Sigmoid colon (tissue), 7 donors: Measurements from ENCODE around the gene PIF1. TPM values are rescaled to one million over a fixed set of nuclear protein-coding genes. Genes with fewer than 3 reads are reported as not detected.
A peak's percentile ranks its signal among the peaks of the same experiment; 100 is the strongest.

Experiments
- DNase-seq: peaks from one replicate; pipeline ENCODE4 v3.0.0-alpha.2; 2019
- H3K27ac ChIP-seq, 4 donors: fragments of 200-600 bp; sonication (generic); one replicate each; pipeline ENCODE4 v1.5.1; 2016 to 2019; ENCODE audit warnings: mild to moderate bottlenecking in 1 of 4
- H3K27me3 ChIP-seq, 3 donors: fragments of 200-600 bp; sonication (generic); one replicate each; pipeline ENCODE4 v1.5.1; 2019; ENCODE audit warnings: mild to moderate bottlenecking in 1 of 3
- H3K36me3 ChIP-seq, 4 donors: fragments of 200-600 bp; sonication (generic); one replicate each; pipeline ENCODE4 v1.5.1; 2016 to 2019
- H3K4me1 ChIP-seq, 4 donors: fragments of 200-600 bp; sonication (generic); one replicate each; pipeline ENCODE4 v1.5.1; 2017 to 2019
- H3K4me3 ChIP-seq, 4 donors: fragments of 200-600 bp; sonication (generic); one replicate each; pipeline ENCODE4 v1.5.1; 2017 to 2019; ENCODE audit warnings: mild to moderate bottlenecking in 2 of 4, moderate library complexity in 1 of 4
- H3K9me3 ChIP-seq, 4 donors: fragments of 200-600 bp in 3 of 4; sonication (generic) in 3 of 4; one replicate each; pipeline versions ENCODE4 v1.5.1 to v1.6.1; 2013 to 2019
- EP300 ChIP-seq, 4 donors: sonication (generic); formaldehyde crosslinking; IDR thresholded peaks; one replicate each; pipeline ENCODE4 v1.6.1; 2017; ENCODE audit warnings: antibody characterized with exemption in 4 of 4
- POLR2A ChIP-seq, 2 donors: fragments of 450-650 bp; IDR thresholded peaks; one replicate each; pipeline ENCODE4 v1.6.1; 2016; ENCODE audit warnings: antibody characterized with exemption in 2 of 2, mild to moderate bottlenecking in 2 of 2, moderate library complexity in 2 of 2
- POLR2AphosphoS5 ChIP-seq, 4 donors: sonication (generic); formaldehyde crosslinking; IDR thresholded peaks; one replicate each; pipeline ENCODE4 v1.6.1; 2017; ENCODE audit warnings: antibody characterized with exemption in 4 of 4
- WGBS, 2 donors: extraction: QIAGEN DNeasy Blood & Tissue Kit; methylation state at CpG; one replicate each; pipeline ENCODE4 v1.1.7; 2013; 5-methylcytosine and 5-hydroxymethylcytosine counted together
- intact Hi-C: fragments of 100-400 bp; cut with DNase I; formaldehyde crosslinking; loops from one replicate; pipeline ENCODE4 v1.15.1; 2023
- polyA plus RNA-seq, 3 donors: library from polyadenylated mRNA; stranded (reverse); fragments of 200-250 nt; gene quantifications; one replicate each; pipeline ENCODE4 v1.2.3, GENCODE V29; 2013
- total RNA-seq, 4 donors: library from RNA; depleted of rRNA; stranded (reverse); fragments of >200 nt; gene quantifications; one replicate each; pipeline ENCODE4 v1.1.0, GENCODE V29; 2016
- TF ChIP-seq, protein P1 (sequence below), 4 experiments: fragments of 450-650 bp in 3 of 4; fragments of 200-600 bp in 1 of 4; IDR thresholded peaks; one replicate each; pipeline ENCODE4 v1.5.1; 2016 to 2019; ENCODE audit warnings: antibody characterized with exemption in 4 of 4, mild to moderate bottlenecking in 3 of 4, moderate library complexity in 2 of 4
- donor health status: healthy with polysubstance abuse.
- donor health status: Bipolar disorder and iron deficiency.
- donor health status: healthy.

PIF1 gene
- total and polyA plus RNA-seq, 7 donors, result 0.69 to 12.9 (median 2.4) TPM

GRCh38 chr15:64847876-64848716 lies 22.6 kb upstream of the PIF1 start:
- no peaks in the 10 kb centered on the region for H3K27me3 ChIP-seq
- WGBS, 2 donors, result 85 to 91% methylated on average over 8 of the region's 8 CpGs
- no peaks in the 10 kb centered on the region for H3K9me3 ChIP-seq
- TF ChIP-seq POLR2AphosphoS5 (IDR thresholded peaks at IDR 0.05), result no peak
- TF ChIP-seq EP300 (IDR thresholded peaks at IDR 0.05), result no peak
- TF ChIP-seq, protein P1, sequence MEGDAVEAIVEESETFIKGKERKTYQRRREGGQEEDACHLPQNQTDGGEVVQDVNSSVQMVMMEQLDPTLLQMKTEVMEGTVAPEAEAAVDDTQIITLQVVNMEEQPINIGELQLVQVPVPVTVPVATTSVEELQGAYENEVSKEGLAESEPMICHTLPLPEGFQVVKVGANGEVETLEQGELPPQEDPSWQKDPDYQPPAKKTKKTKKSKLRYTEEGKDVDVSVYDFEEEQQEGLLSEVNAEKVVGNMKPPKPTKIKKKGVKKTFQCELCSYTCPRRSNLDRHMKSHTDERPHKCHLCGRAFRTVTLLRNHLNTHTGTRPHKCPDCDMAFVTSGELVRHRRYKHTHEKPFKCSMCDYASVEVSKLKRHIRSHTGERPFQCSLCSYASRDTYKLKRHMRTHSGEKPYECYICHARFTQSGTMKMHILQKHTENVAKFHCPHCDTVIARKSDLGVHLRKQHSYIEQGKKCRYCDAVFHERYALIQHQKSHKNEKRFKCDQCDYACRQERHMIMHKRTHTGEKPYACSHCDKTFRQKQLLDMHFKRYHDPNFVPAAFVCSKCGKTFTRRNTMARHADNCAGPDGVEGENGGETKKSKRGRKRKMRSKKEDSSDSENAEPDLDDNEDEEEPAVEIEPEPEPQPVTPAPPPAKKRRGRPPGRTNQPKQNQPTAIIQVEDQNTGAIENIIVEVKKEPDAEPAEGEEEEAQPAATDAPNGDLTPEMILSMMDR (IDR thresholded peaks at IDR 0.05), result no peak
- TF ChIP-seq POLR2A (IDR thresholded peaks at IDR 0.05), result no peak
- no peak overlapping the region for H3K4me3 ChIP-seq
- peaks cover 0 to 29% (median 10%) of the 10 kb centered on the region in 4 donors for H3K36me3 ChIP-seq
- peaks cover 0 to 93% (median 83%) of the 10 kb centered on the region in 4 donors for H3K4me1 ChIP-seq
- peak overlapping the region; percentile 92 to 99 (median 98) for H3K27ac ChIP-seq
- DNase-seq, result peak; percentile 53
- intact Hi-C loops, result loop anchor here (5.0 kb wide), 1 partner anchor 59 kb away; no protein-coding TSS in a partner anchor

GRCh38 chr15:64847448-64847847 lies 22.0 kb upstream of the PIF1 start:
- H3K4me1 ChIP-seq, result peaks cover 0 to 93% (median 79%) of the 10 kb centered on the region in 4 donors
- peak; percentile 69 for DNase-seq
- TF ChIP-seq, protein P1 (IDR thresholded peaks at IDR 0.05), result no peak
- TF ChIP-seq EP300 (IDR thresholded peaks at IDR 0.05), result no peak
- no peak for TF ChIP-seq POLR2AphosphoS5 (IDR thresholded peaks at IDR 0.05)
- no peak for TF ChIP-seq POLR2A (IDR thresholded peaks at IDR 0.05)
- 74 to 90% methylated on average over 3 of the region's 3 CpGs for WGBS, 2 donors
- H3K27ac ChIP-seq, result peak overlapping the region; percentile 92 to 99 (median 98)
- H3K4me3 ChIP-seq, result no peak overlapping the region
- intact Hi-C loops, result loop anchor here (5.0 kb wide), 1 partner anchor 60 kb away; no protein-coding TSS in a partner anchor
- H3K9me3 ChIP-seq, result no peaks in the 10 kb centered on the region
- no peaks in the 10 kb centered on the region for H3K27me3 ChIP-seq
- peaks cover 0 to 29% (median 10%) of the 10 kb centered on the region in 4 donors for H3K36me3 ChIP-seq

DNA sequence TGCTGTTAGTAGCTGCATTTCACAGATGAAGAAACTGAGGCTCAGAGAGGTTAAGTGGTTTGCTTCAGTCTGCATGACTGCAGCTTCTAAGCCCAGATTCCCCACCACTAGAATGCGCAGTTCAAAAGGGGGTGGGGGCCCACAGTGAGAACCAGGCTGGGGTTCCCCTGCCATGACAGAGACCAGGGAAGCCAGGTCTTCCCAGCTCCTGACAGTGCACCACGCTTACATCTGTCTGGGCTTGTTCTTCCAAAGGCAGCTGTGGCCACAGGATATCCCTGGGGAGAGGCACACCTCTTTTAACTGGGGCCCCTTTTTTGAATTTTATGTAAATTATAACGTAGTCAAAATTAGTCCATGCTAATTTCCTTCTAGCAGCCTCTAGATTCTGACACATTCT lies 21.6 kb upstream of the PIF1 start:
- TF ChIP-seq POLR2AphosphoS5 (IDR thresholded peaks at IDR 0.05) (no peak), POLR2A (IDR thresholded peaks at IDR 0.05) (no peak), EP300 (IDR thresholded peaks at IDR 0.05) (no peak)
- TF ChIP-seq, protein P1 (IDR thresholded peaks at IDR 0.05), result no peak
- Histone ChIP-seq H3K27me3 (no peaks in the 10 kb centered on the region), H3K4me3 (no peak overlapping the region), H3K4me1 (peaks cover 0 to 89% (median 75%) of the 10 kb centered on the region in 4 donors), H3K27ac (peak overlapping the region; percentile 92 to 99 (median 98)), H3K36me3 (peaks cover 0 to 29% (median 10%) of the 10 kb centered on the region in 4 donors), H3K9me3 (no peaks in the 10 kb centered on the region)
- intact Hi-C loops, result loop anchor here (5.0 kb wide), 1 partner anchor 60 kb away; no protein-coding TSS in a partner anchor
- DNase-seq, result peak; percentile 53
- 70 to 77% methylated on average over 3 of the region's 3 CpGs for WGBS, 2 donors

DNA sequence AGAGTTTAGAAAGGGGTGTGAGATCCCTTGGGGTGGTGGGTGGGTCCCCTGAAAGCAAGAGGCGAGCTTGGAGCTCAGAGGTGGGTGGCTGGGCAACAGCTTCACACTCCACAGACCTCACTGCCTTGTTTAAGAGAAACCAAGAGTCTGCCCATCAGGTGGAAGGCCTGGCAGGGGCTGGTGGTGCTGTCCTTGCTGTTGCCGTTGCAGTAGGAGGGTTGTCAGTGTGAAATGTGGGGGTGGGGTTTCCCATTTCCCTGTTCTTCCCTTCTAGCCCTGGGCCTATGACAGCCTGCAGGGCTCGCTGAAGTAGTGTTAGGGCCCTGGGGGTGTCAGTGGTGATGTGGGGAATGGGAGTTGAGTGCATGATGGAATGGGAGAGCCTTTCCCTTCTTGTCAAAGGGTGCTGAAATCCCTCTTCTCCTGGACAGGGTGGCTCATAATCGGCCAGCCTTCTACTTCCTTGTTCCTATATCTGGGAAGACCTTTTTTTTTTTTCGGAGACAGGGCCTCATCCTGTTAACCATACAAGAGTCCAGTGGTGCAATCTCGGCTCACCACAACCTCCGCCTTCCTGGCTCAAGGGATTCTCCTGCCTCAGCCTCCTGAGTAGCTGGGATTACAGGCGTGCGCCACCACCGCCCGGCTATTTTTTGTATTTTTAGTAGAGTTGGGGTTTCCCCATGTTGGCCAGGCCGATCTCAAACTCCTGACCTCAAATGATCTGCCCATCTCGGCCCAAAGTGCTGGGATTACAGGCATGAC lies 20.6 kb upstream of the PIF1 start:
- H3K27ac ChIP-seq, result peak overlapping the region; percentile 92 to 99 (median 98)
- intact Hi-C loops, result loop anchor here (5.0 kb wide), 1 partner anchor 61 kb away; no protein-coding TSS in a partner anchor
- H3K27me3 ChIP-seq, result no peaks in the 10 kb centered on the region
- H3K9me3 ChIP-seq, result no peaks in the 10 kb centered on the region
- H3K4me3 ChIP-seq, result peak overlapping the region in 3 of 4 donors; percentile 79 to 98 (median 96)
- no peak for TF ChIP-seq POLR2AphosphoS5 (IDR thresholded peaks at IDR 0.05)
- TF ChIP-seq, protein P1 (IDR thresholded peaks at IDR 0.05), result no peak
- no peak for TF ChIP-seq POLR2A (IDR thresholded peaks at IDR 0.05)
- TF ChIP-seq EP300 (IDR thresholded peaks at IDR 0.05), result no peak
- peaks cover 0 to 81% (median 65%) of the 10 kb centered on the region in 4 donors for H3K4me1 ChIP-seq
- peak; percentile 63 for DNase-seq
- WGBS, 2 donors, result 76 to 77% methylated on average over 13 of the region's 13 CpGs
- peaks cover 0 to 29% (median 10%) of the 10 kb centered on the region in 4 donors for H3K36me3 ChIP-seq
